Measurements from ENCODE around the gene DNAJC13.

- no peak for TF ChIP-seq EZH2 (IDR thresholded peaks at IDR 0.05; ENCODE audit: borderline replicate concordance, low read length)
- TF ChIP-seq, protein P1, sequence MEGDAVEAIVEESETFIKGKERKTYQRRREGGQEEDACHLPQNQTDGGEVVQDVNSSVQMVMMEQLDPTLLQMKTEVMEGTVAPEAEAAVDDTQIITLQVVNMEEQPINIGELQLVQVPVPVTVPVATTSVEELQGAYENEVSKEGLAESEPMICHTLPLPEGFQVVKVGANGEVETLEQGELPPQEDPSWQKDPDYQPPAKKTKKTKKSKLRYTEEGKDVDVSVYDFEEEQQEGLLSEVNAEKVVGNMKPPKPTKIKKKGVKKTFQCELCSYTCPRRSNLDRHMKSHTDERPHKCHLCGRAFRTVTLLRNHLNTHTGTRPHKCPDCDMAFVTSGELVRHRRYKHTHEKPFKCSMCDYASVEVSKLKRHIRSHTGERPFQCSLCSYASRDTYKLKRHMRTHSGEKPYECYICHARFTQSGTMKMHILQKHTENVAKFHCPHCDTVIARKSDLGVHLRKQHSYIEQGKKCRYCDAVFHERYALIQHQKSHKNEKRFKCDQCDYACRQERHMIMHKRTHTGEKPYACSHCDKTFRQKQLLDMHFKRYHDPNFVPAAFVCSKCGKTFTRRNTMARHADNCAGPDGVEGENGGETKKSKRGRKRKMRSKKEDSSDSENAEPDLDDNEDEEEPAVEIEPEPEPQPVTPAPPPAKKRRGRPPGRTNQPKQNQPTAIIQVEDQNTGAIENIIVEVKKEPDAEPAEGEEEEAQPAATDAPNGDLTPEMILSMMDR (IDR thresholded peaks at IDR 0.05; ENCODE audit: low read length), result no peak
These were observed 128.2 kb downstream of the DNAJC13 start for GRCh38 chr3:132545471-132545870.
